Right atrium auricular region (tissue), 2 donors: ENCODE results near the gene C22orf39. TPM values are rescaled to one million over a fixed set of nuclear protein-coding genes. Genes with fewer than 3 reads are reported as not detected.
"Not testable (repeated sequence)": the region's sequence is repeated elsewhere in the genome, so short reads cannot be mapped to it uniquely, and the experiment has no call there.

Source experiments
- DNase-seq: peaks from one replicate; pipeline ENCODE4 v3.0.0-alpha.2; 2019; ENCODE audit warnings: low spot score
- H3K27ac ChIP-seq, 2 donors: fragments of 200-600 bp; sonication (generic); 1 replicate in 1 of 2; 2 replicates in 1 of 2; pipeline ENCODE4 v1.5.1; 2016 to 2019
- H3K27me3 ChIP-seq, 2 donors: fragments of 200-600 bp; sonication (generic); one replicate each; pipeline versions ENCODE4 v1.5.1 to v1.6.0; 2017 to 2019
- H3K36me3 ChIP-seq: fragments of 200-600 bp; sonication (generic); one replicate; pipeline ENCODE4 v1.5.1; 2016
- H3K4me1 ChIP-seq, 2 donors: fragments of 200-600 bp; sonication (generic); one replicate each; pipeline versions ENCODE4 v1.5.1 to v1.6.0; 2017 to 2019
- H3K4me3 ChIP-seq, 2 donors: fragments of 200-600 bp; sonication (generic); 1 replicate in 1 of 2; 2 replicates in 1 of 2; pipeline ENCODE4 v1.5.1; 2017 to 2019; ENCODE audit warnings: mild to moderate bottlenecking in 1 of 2, moderate library complexity in 1 of 2
- H3K9me3 ChIP-seq, 2 donors: fragments of 200-600 bp; sonication (generic); one replicate each; pipeline ENCODE4 v1.5.1; 2019
- CTCF ChIP-seq, 2 donors: fragments of 200-600 bp; sonication (generic); IDR thresholded peaks; one replicate each; pipeline ENCODE4 v1.5.1; 2019; ENCODE audit warnings: antibody characterized with exemption in 2 of 2
- total RNA-seq, 2 donors: library from RNA; depleted of rRNA; stranded (reverse); fragments of >200 nt; gene quantifications; one replicate each; pipeline ENCODE4 v1.1.0, GENCODE V29; 2016

Gene C22orf39
- total RNA-seq, 2 donors from 2014 or later: 61.0 to 68.7 TPM

- no peaks in the 10 kb centered on the region for H3K27me3 ChIP-seq
- TF ChIP-seq CTCF (IDR thresholded peaks at IDR 0.05): no peak
- DNase-seq: no peak
- H3K4me3 ChIP-seq: no peak overlapping the region
- peaks cover 0 to 26% of the 10 kb centered on the region in 2 donors for H3K4me1 ChIP-seq
- no peak overlapping the region for H3K27ac ChIP-seq
- H3K9me3 ChIP-seq: no peaks in the 10 kb centered on the region
- H3K36me3 ChIP-seq: peaks cover 35% of the 10 kb centered on the region
Observed at GRCh38 chr22:19450363-19451175, 3.1 kb upstream of the C22orf39 start.

GRCh38 chr22:19449422-19449767, 1.9 kb upstream of the C22orf39 start:
- Histone ChIP-seq H3K4me3 (no peak overlapping the region), H3K27ac (no peak overlapping the region), H3K27me3 (no peaks in the 10 kb centered on the region), H3K36me3 (peaks cover 25% of the 10 kb centered on the region), H3K4me1 (peaks cover 0 to 38% of the 10 kb centered on the region in 2 donors), H3K9me3 (no peaks in the 10 kb centered on the region)
- DNase-seq: no peak
- TF ChIP-seq CTCF (IDR thresholded peaks at IDR 0.05): no peak

GRCh38 chr22:19448739-19449421, 1.4 kb upstream of the C22orf39 start:
- TF ChIP-seq CTCF (IDR thresholded peaks at IDR 0.05): no peak
- Histone ChIP-seq H3K9me3 (no peaks in the 10 kb centered on the region), H3K27ac (no peak overlapping the region), H3K4me3 (no peak overlapping the region), H3K36me3 (peaks cover 25% of the 10 kb centered on the region), H3K27me3 (no peaks in the 10 kb centered on the region), H3K4me1 (peaks cover 0 to 39% of the 10 kb centered on the region in 2 donors)
- DNase-seq: no peak

- Histone ChIP-seq H3K9me3 (no peaks in the 10 kb centered on the region), H3K4me3 (peak overlapping the region; percentile 75 to 98), H3K36me3 (peaks cover 25% of the 10 kb centered on the region), H3K4me1 (peaks cover 0 to 39% of the 10 kb centered on the region in 2 donors), H3K27me3 (no peaks in the 10 kb centered on the region), H3K27ac (peak overlapping the region; percentile 92 to 96)
- no peak for TF ChIP-seq CTCF (IDR thresholded peaks at IDR 0.05)
- no peak for DNase-seq
Observed at GRCh38 chr22:19448076-19448607, 631 bp upstream of the C22orf39 start.

- peaks cover 14% of the 10 kb centered on the region for H3K36me3 ChIP-seq
Observed at GRCh38 chr22:19446603-19447329, 745 bp downstream of the C22orf39 start.

GRCh38 chr22:19445279-19445982, 2.1 kb downstream of the C22orf39 start:
- DNase-seq, H3K9me3 ChIP-seq, H3K27ac ChIP-seq, H3K4me3 ChIP-seq, H3K27me3 ChIP-seq: not testable (repeated sequence)
- Histone ChIP-seq H3K36me3 (peaks cover 14% of the 10 kb centered on the region), H3K4me1 (peaks cover 0 to 39% of the 10 kb centered on the region in 2 donors)

More at GRCh38 chr22:19446603-19447329, 745 bp downstream of the C22orf39 start:
- H3K9me3 ChIP-seq: no peaks in the 10 kb centered on the region
- H3K4me3 ChIP-seq: peak overlapping the region; percentile 75 to 98
- no peak for DNase-seq
- no peaks in the 10 kb centered on the region for H3K27me3 ChIP-seq
- peaks cover 0 to 39% of the 10 kb centered on the region in 2 donors for H3K4me1 ChIP-seq
- H3K27ac ChIP-seq: peak overlapping the region; percentile 92 to 96
- TF ChIP-seq CTCF (IDR thresholded peaks at IDR 0.05): no peak
